H1 (cell line): ENCODE data around the gene APOBEC3C. TPM values are rescaled to one million over a fixed set of nuclear protein-coding genes. Genes with fewer than 3 reads are reported as not detected.
"Not testable (repeated sequence)": the region's sequence is repeated elsewhere in the genome, so short reads cannot be mapped to it uniquely, and the experiment has no call there.

Source experiments
- CTCF ChIA-PET: fragments of 300-600 bp; sonication (Branson Sonifier 250); formaldehyde crosslinking; loops from one replicate; lab custom pipeline; 2021; ENCODE audit not compliant: partially characterized antibody; lab: Charles Lee
- POLR2A ChIA-PET: fragments of 300-600 bp; sonication (Branson Sonifier 250); formaldehyde crosslinking; loops from one replicate; lab custom pipeline; 2021; ENCODE audit warnings: inconsistent platforms; ENCODE audit not compliant: partially characterized antibody; lab: Charles Lee
- DNase-seq, 2 experiments: peaks; one replicate each; pipeline versions ENCODE4 v3.0.0 to v3.0.0-alpha.2; 2010 to 2022; ENCODE audit warnings: low spot score in 2 of 2, low read depth in 1 of 2, mixed read lengths in 1 of 2
- FAIRE-seq: peaks from 2 replicates; lab custom pipeline; 2011; peaks lifted over from hg19 to GRCh38; lab: Jason Lieb, UNC
- H2AFZ ChIP-seq: 2 replicates; pipeline ENCODE4 v1.8.1; 2012; ENCODE audit warnings: low read length, inconsistent platforms
- H2AK5ac ChIP-seq: 2 replicates; pipeline ENCODE4 v1.6.1; 2013; ENCODE audit warnings: low read depth, low read length
- H2BK120ac ChIP-seq: replicated peaks from 2 replicates; pipeline ENCODE3; 2013; ENCODE audit warnings: low read depth, low read length, inconsistent platforms
- H2BK12ac ChIP-seq: 2 replicates; pipeline ENCODE4 v1.6.1; 2013; ENCODE audit warnings: low read depth, low read length
- H2BK15ac ChIP-seq: 2 replicates; pipeline ENCODE4 v1.6.1; 2013; ENCODE audit warnings: low read length
- H2BK20ac ChIP-seq: 2 replicates; pipeline ENCODE4 v1.6.1; 2013; ENCODE audit warnings: low read length
- H2BK5ac ChIP-seq: 2 replicates; pipeline ENCODE4 v1.6.1; 2013; ENCODE audit warnings: low read depth, low read length
- H3K14ac ChIP-seq: 2 replicates; pipeline ENCODE4 v1.6.1; 2013; ENCODE audit warnings: inconsistent platforms; ENCODE audit not compliant: insufficient read length
- H3K18ac ChIP-seq: 2 replicates; pipeline ENCODE4 v1.6.1; 2013; ENCODE audit warnings: low read length; ENCODE audit errors: extremely low read depth
- H3K23ac ChIP-seq: 2 replicates; pipeline ENCODE4 v1.6.1; 2013; ENCODE audit warnings: inconsistent platforms; ENCODE audit not compliant: insufficient read length
- H3K23me2 ChIP-seq: 2 replicates; pipeline ENCODE4 v1.6.1; 2013; ENCODE audit warnings: low read depth, low read length
- H3K27ac ChIP-seq: 2 replicates; pipeline ENCODE4 v1.6.1; 2011; ENCODE audit warnings: low read depth, low read length, inconsistent platforms
- H3K27me3 ChIP-seq, 4 experiments: replicated peaks in 1 of 4; 1 replicate in 1 of 4; 2 replicates in 3 of 4; pipeline versions ENCODE4 v1.6.1 to v1.8.1; 2011 to 2013; ENCODE audit warnings: low read length in 3 of 4, mild to moderate bottlenecking in 3 of 4, inconsistent platforms in 2 of 4, mixed read lengths in 2 of 4, moderate library complexity in 1 of 4; ENCODE audit not compliant: control insufficient read depth in 3 of 4, insufficient read depth in 3 of 4; ENCODE audit errors: extremely low read depth in 1 of 4
- H3K36me3 ChIP-seq, 4 experiments: 2 replicates each; pipeline versions ENCODE4 v1.6.1 to v1.8.1; 2011 to 2013; ENCODE audit warnings: mild to moderate bottlenecking in 4 of 4, low read length in 3 of 4, moderate library complexity in 2 of 4, control low read depth in 1 of 4, inconsistent platforms in 1 of 4; ENCODE audit not compliant: insufficient read depth in 4 of 4, control insufficient read depth in 2 of 4
- H3K4ac ChIP-seq: replicated peaks from 2 replicates; pipeline ENCODE3; 2013; ENCODE audit warnings: low read length, low read depth, mixed read lengths, inconsistent platforms; ENCODE audit not compliant: insufficient read length
- H3K4me1 ChIP-seq, 4 experiments: replicated peaks in 1 of 4; 1 replicate in 1 of 4; 2 replicates in 3 of 4; pipeline versions ENCODE4 v1.6.1 to v1.8.1; 2011 to 2013; ENCODE audit warnings: low read length in 3 of 4, inconsistent platforms in 2 of 4, mixed read lengths in 1 of 4; ENCODE audit not compliant: insufficient read depth in 4 of 4, control insufficient read depth in 3 of 4
- H3K4me2 ChIP-seq, 2 experiments: 2 replicates each; pipeline versions ENCODE4 v1.6.1 to v1.8.1; 2011 to 2013; ENCODE audit warnings: low read depth in 2 of 2, low read length in 2 of 2, control low read depth in 1 of 2, inconsistent platforms in 1 of 2, mild to moderate bottlenecking in 1 of 2; ENCODE audit not compliant: insufficient read depth in 1 of 2
- H3K4me3 ChIP-seq, 4 experiments: fragments of 200-600, 300-600 bp in 1 of 4; sonication (generic), shearing (Covaris generic), sonication (Bioruptor Twin) in 1 of 4; 2 replicates each; pipeline versions ENCODE4 v1.5.1 to v1.8.1; 2011 to 2016; ENCODE audit warnings: low read length in 4 of 4, low read depth in 3 of 4, control low read depth in 2 of 4, inconsistent platforms in 2 of 4, mild to moderate bottlenecking in 2 of 4, mixed read lengths in 1 of 4, moderate library complexity in 1 of 4; ENCODE audit not compliant: insufficient read depth in 2 of 4; ENCODE audit errors: extremely low read depth in 1 of 4
- H3K56ac ChIP-seq: replicated peaks from 2 replicates; pipeline ENCODE3; 2013; ENCODE audit warnings: low read depth, mild to moderate bottlenecking, mixed read lengths, low read length, inconsistent platforms; ENCODE audit not compliant: insufficient read length
- H3K79me1 ChIP-seq: 2 replicates; pipeline ENCODE4 v1.6.1; 2013; ENCODE audit warnings: low read depth, low read length, control low read depth
- H3K79me2 ChIP-seq, 2 experiments: 2 replicates each; pipeline versions ENCODE4 v1.6.1 to v1.8.1; 2012 to 2013; ENCODE audit warnings: low read length in 2 of 2, mild to moderate bottlenecking in 2 of 2, inconsistent platforms in 1 of 2; ENCODE audit not compliant: insufficient read depth in 2 of 2, control insufficient read depth in 1 of 2
- H3K9ac ChIP-seq, 4 experiments: replicated peaks in 1 of 4; 1 replicate in 1 of 4; 2 replicates in 3 of 4; pipeline versions ENCODE4 v1.6.1 to v1.8.1; 2011 to 2013; ENCODE audit warnings: low read depth in 3 of 4, low read length in 3 of 4, control low read depth in 2 of 4, mild to moderate bottlenecking in 2 of 4, moderate library complexity in 2 of 4, inconsistent platforms in 1 of 4; ENCODE audit errors: extremely low read depth in 1 of 4
- H3K9me3 ChIP-seq, 2 experiments: 2 replicates each; pipeline versions ENCODE4 v1.6.1 to v1.8.1; 2012 to 2013; ENCODE audit warnings: mild to moderate bottlenecking in 2 of 2, moderate library complexity in 2 of 2, control low read depth in 1 of 2, inconsistent platforms in 1 of 2, low read depth in 1 of 2, low read length in 1 of 2, mixed read lengths in 1 of 2; ENCODE audit not compliant: insufficient read depth in 2 of 2
- H4K20me1 ChIP-seq, 2 experiments: replicated peaks in 1 of 2; 2 replicates each; pipeline versions ENCODE3 to v1.8.1; 2011 to 2013; ENCODE audit warnings: inconsistent platforms in 2 of 2, low read length in 2 of 2, mild to moderate bottlenecking in 1 of 2; ENCODE audit not compliant: insufficient read depth in 2 of 2, control insufficient read depth in 1 of 2
- H4K5ac ChIP-seq: 2 replicates; pipeline ENCODE4 v1.6.1; 2013; ENCODE audit warnings: low read length, low read depth, mixed read lengths, inconsistent platforms; ENCODE audit not compliant: insufficient read length
- H4K8ac ChIP-seq: 2 replicates; pipeline ENCODE4 v1.8.0; 2013; ENCODE audit warnings: mild to moderate bottlenecking, moderate library complexity, low read length, inconsistent platforms; ENCODE audit not compliant: insufficient read depth; ENCODE audit errors: extremely low read depth
- H4K91ac ChIP-seq: replicated peaks from 2 replicates; pipeline ENCODE3; 2013; ENCODE audit warnings: low read length, mixed read lengths, inconsistent platforms; ENCODE audit not compliant: insufficient read length
- WGBS, 2 experiments: shearing (Covaris generic) in 1 of 2; methylation state at CpG; one replicate each; pipeline versions ENCODE4 v1.1.6 to v1.1.7; 2013 to 2015; ENCODE audit warnings: low lambda C conversion rate in 2 of 2, mixed read lengths in 2 of 2, inconsistent platforms in 1 of 2, low coverage in 1 of 2, missing lambda C conversion rate in 1 of 2; ENCODE audit not compliant: insufficient replicate concordance in 2 of 2, insufficient coverage in 1 of 2, insufficient read length in 1 of 2; ENCODE audit errors: extremely low coverage in 1 of 2, missing lambda C conversion rate in 1 of 2; 5-methylcytosine and 5-hydroxymethylcytosine counted together
- polyA plus RNA-seq, 7 experiments: library from polyadenylated mRNA; depleted of rRNA in 3 of 7; stranded (reverse) in 5 of 7; unstranded in 2 of 7; fragments of >200 nt in 5 of 7; fragments of 200-250 nt in 2 of 7; gene quantifications; 1 replicate in 5 of 7; 2 replicates in 1 of 7; 4 replicates in 1 of 7; pipeline versions ENCODE4 v1.2.1 to v1.2.3, GENCODE V29; 2011 to 2013; ENCODE audit warnings: missing spikeins in 2 of 7, mixed read lengths in 2 of 7
- total RNA-seq: library from RNA; stranded (reverse); fragmentation: NEBNext Ultra II Directional; extraction: Animal tissue kit (Norgen Biotek cat#: 25700); gene quantifications from 2 replicates; pipeline ENCODE4 v1.2.1, GENCODE V29; 2021

The APOBEC3C gene
- total and polyA plus RNA-seq, 2 of the 8 experiments (the other 6 are each of a cell fraction or from before 2014, with no cell fraction given) = 20.3 to 23.3 TPM

DNA sequence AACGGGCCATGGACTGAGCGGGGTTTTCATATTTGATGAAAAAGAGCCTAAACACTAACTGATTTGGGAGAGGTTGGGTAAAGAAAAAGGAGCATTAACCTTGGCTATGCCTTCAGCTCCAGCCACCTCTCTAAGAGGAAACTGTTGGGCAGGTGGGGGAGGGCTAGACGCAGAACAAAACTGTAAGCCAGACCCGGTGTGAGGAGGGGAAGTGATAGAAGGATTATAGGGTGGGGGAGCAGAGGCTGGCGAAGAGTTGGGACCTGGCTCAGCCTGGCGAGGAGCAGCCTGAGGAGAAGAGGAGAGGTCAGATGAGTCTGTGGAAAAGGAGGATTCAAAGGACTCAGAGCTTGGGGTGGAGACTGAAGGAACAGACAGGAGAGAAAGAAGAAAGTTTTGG is 47.2 kb downstream of the APOBEC3C start:
- H3K79me1 ChIP-seq, DNase-seq, H3K56ac ChIP-seq, H3K9ac ChIP-seq, H3K23me2 ChIP-seq, H4K91ac ChIP-seq, H3K4me2 ChIP-seq, H2AK5ac ChIP-seq, H3K9me3 ChIP-seq, H2AFZ ChIP-seq, H2BK20ac ChIP-seq, H3K79me2 ChIP-seq, H4K5ac ChIP-seq, H3K27me3 ChIP-seq, H3K23ac ChIP-seq, H3K27ac ChIP-seq, H3K18ac ChIP-seq, H2BK120ac ChIP-seq, H2BK12ac ChIP-seq, H2BK5ac ChIP-seq, POLR2A ChIA-PET, H3K14ac ChIP-seq, H3K36me3 ChIP-seq, H4K8ac ChIP-seq, H3K4ac ChIP-seq, H3K4me3 ChIP-seq, H4K20me1 ChIP-seq, H2BK15ac ChIP-seq, FAIRE-seq, H3K4me1 ChIP-seq: not testable (repeated sequence)
- WGBS, 2 experiments = 89% methylated on average over 5 of the region's 6 CpGs; no CpG with 5 or more reads in 1 of the 2 experiments
- CTCF ChIA-PET = interaction anchor here (1.1 kb wide), 1 partner anchor 10 kb away, joined by 3 read pairs; no protein-coding TSS in a partner anchor

DNA sequence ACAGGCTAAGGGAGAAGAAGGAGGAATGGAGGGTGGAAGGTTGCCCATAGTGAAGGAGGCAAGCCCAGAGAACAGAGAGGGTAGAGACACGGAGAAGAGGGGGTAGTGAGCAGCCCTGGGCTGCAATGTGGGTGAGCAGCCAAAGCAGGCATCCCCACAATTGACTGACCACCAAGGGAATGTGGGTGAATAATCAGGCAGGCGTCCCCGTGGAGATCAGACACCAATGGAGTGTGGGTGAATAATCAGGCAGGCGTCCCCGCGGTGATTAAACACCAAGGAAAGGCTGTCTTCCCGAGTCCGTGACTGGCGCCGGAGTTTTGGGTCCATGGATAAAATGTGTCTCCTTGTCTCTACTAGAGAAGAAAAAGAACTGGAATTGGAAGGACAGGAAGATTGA is 47.9 kb downstream of the APOBEC3C start:
- H2AK5ac ChIP-seq, H4K91ac ChIP-seq, H2BK12ac ChIP-seq, H2BK5ac ChIP-seq, H3K9ac ChIP-seq, H3K4me1 ChIP-seq, H3K9me3 ChIP-seq, H3K36me3 ChIP-seq, H3K23ac ChIP-seq, H3K79me1 ChIP-seq, H3K4ac ChIP-seq, CTCF ChIA-PET, H3K27ac ChIP-seq, H2AFZ ChIP-seq, FAIRE-seq, H4K8ac ChIP-seq, H3K4me3 ChIP-seq, H2BK15ac ChIP-seq, H2BK20ac ChIP-seq, H3K56ac ChIP-seq, H3K14ac ChIP-seq, H3K4me2 ChIP-seq, POLR2A ChIA-PET, H4K20me1 ChIP-seq, H3K18ac ChIP-seq, DNase-seq, H3K27me3 ChIP-seq, H3K79me2 ChIP-seq, H3K23me2 ChIP-seq, H2BK120ac ChIP-seq, H4K5ac ChIP-seq: not testable (repeated sequence)
- 85% methylated on average over 10 of the region's 10 CpGs; no CpG with 5 or more reads in 1 of the 2 experiments for WGBS, 2 experiments
